22Rv1 (cell line): ENCODE data around the gene NOSTRIN.

Experiments used
- ZFX ChIP-seq: fragments of 450-650 bp; IDR thresholded peaks from 2 replicates; pipeline ENCODE4 v1.6.1; 2017; ENCODE audit warnings: antibody characterized with exemption, borderline replicate concordance
- TF ChIP-seq, protein P1 (sequence below): fragments of 450-650 bp; IDR thresholded peaks from 2 replicates; pipeline ENCODE4 v1.5.1; 2017; ENCODE audit warnings: mild to moderate bottlenecking

DNA sequence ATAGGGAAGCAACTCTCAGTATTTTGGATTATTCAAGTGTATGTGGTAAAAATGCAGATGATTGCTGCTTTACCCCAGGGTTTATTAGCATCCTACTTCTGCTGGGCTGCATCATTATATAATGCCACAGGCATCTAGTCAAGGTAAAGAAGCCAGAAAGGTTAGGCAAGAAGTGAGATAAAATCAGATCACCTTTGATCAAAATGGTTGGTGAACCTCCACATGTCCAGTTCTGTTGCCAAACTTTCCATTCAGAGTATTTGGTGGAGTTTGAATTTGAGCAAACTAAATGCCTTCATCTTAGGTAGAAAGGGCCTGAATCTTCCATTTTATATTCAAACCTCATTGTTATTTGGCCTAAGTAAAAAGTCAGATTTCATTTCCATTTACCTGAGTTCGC is 29.7 kb upstream of the NOSTRIN start:
- TF ChIP-seq, protein P1, sequence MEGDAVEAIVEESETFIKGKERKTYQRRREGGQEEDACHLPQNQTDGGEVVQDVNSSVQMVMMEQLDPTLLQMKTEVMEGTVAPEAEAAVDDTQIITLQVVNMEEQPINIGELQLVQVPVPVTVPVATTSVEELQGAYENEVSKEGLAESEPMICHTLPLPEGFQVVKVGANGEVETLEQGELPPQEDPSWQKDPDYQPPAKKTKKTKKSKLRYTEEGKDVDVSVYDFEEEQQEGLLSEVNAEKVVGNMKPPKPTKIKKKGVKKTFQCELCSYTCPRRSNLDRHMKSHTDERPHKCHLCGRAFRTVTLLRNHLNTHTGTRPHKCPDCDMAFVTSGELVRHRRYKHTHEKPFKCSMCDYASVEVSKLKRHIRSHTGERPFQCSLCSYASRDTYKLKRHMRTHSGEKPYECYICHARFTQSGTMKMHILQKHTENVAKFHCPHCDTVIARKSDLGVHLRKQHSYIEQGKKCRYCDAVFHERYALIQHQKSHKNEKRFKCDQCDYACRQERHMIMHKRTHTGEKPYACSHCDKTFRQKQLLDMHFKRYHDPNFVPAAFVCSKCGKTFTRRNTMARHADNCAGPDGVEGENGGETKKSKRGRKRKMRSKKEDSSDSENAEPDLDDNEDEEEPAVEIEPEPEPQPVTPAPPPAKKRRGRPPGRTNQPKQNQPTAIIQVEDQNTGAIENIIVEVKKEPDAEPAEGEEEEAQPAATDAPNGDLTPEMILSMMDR, result no peak
- no peak for TF ChIP-seq ZFX
